HCT116 (cell line): Measurements from ENCODE around the gene CCDC102B. TPM values are rescaled to one million over a fixed set of nuclear protein-coding genes. Genes with fewer than 3 reads are reported as not detected.

Experiments
- ATAC-seq: fragments of 200-7000 bp; cut with Tn5 transposase; 2 replicates; pipeline ENCODE4 v1.9.1; 2020; ENCODE audit warnings: mild to moderate bottlenecking, moderate library complexity
- BruUV-seq: library from RNA; stranded (reverse); fragments of 400-500 nt; replicated peaks from 2 replicates; lab custom pipeline; 2021; lab: Mats Ljungman, UMichigan
- CTCF ChIA-PET: fragments of 300-600 bp; sonication (Branson Sonifier 250); formaldehyde crosslinking; loops from one replicate; lab custom pipeline; 2021; ENCODE audit warnings: antibody characterized with exemption; lab: Charles Lee
- POLR2A ChIA-PET: fragments of 300-600, 350-600 bp; sonication (Branson Sonifier 250); formaldehyde crosslinking; loops from one replicate; lab custom pipeline; 2021; ENCODE audit warnings: antibody characterized with exemption; lab: Charles Lee
- RAD21 ChIA-PET, 2 experiments: fragments of 300-600 bp; sonication (Branson Sonifier 250); formaldehyde crosslinking; loops; one replicate each; lab custom pipeline; 2023; ENCODE audit warnings: low total read pairs in 2 of 2; ENCODE audit not compliant: uncharacterized antibody in 2 of 2, unreplicated experiment in 2 of 2, low non-redundant PET in 1 of 2; lab: Charles Lee
- DNase-seq: peaks from one replicate; pipeline ENCODE4 v3.0.0-alpha.2; 2010; ENCODE audit warnings: low read depth, low spot score
- H2AFZ ChIP-seq: fragments of 200-600 bp; shearing (Covaris generic), sonication (generic); 2 replicates; pipeline ENCODE4 v1.6.1; 2017; ENCODE audit warnings: low read depth, mixed run types, mixed read lengths, antibody characterized with exemption, low read length; ENCODE audit not compliant: poor library complexity, severe bottlenecking
- H3K27ac ChIP-seq: 2 replicates; pipeline ENCODE4 v1.5.1; 2012; ENCODE audit warnings: low read depth, low read length
- H3K27me3 ChIP-seq: fragments of 200-600 bp; sonication (generic); 2 replicates; pipeline ENCODE4 v1.6.1; 2016; ENCODE audit warnings: mixed run types, low read length, mixed read lengths; ENCODE audit not compliant: insufficient read depth
- H3K36me3 ChIP-seq, 2 experiments: fragments of 200-500 bp in 1 of 2; fragments of 200-600 bp in 1 of 2; sonication (Bioruptor generic) in 1 of 2; sonication (generic) in 1 of 2; 2 replicates each; pipeline versions ENCODE4 v1.5.1 to v1.6.1; 2014 to 2016; ENCODE audit warnings: low read length in 2 of 2, inconsistent platforms in 1 of 2, mixed read lengths in 1 of 2, mixed run types in 1 of 2; ENCODE audit not compliant: insufficient read depth in 2 of 2, control insufficient read depth in 1 of 2
- H3K4me1 ChIP-seq, 2 experiments: fragments of 200-600 bp in 1 of 2; sonication (generic) in 1 of 2; 2 replicates each; pipeline versions ENCODE4 v1.5.1 to v1.6.1; 2012 to 2017; ENCODE audit warnings: low read length in 2 of 2, inconsistent platforms in 1 of 2, mild to moderate bottlenecking in 1 of 2, mixed read lengths in 1 of 2, mixed run types in 1 of 2, moderate library complexity in 1 of 2; ENCODE audit not compliant: insufficient read depth in 2 of 2, control insufficient read depth in 1 of 2
- H3K4me2 ChIP-seq: fragments of 200-600 bp; sonication (generic); 2 replicates; pipeline ENCODE4 v1.6.1; 2017; ENCODE audit warnings: mixed run types, low read length, mixed read lengths
- H3K4me3 ChIP-seq, 2 experiments: fragments of 200-600 bp in 1 of 2; sonication (generic) in 1 of 2; replicated peaks in 1 of 2; 2 replicates each; pipeline ENCODE4 v1.5.1; 2011 to 2016; ENCODE audit warnings: low read length in 2 of 2, control low read depth in 1 of 2, low read depth in 1 of 2, mild to moderate bottlenecking in 1 of 2, mixed read lengths in 1 of 2, mixed run types in 1 of 2
- H3K79me2 ChIP-seq: fragments of 200-600 bp; sonication (generic); 2 replicates; pipeline ENCODE4 v1.6.1; 2017; ENCODE audit warnings: mild to moderate bottlenecking, mixed run types, low read length, moderate library complexity, mixed read lengths; ENCODE audit not compliant: insufficient read depth
- H3K9ac ChIP-seq: fragments of 200-600 bp; sonication (generic); 2 replicates; pipeline ENCODE4 v1.6.1; 2016; ENCODE audit warnings: low read length, mixed read lengths
- H3K9me2 ChIP-seq: fragments of 200-600 bp; sonication (generic), shearing (Covaris generic); 2 replicates; pipeline ENCODE4 v1.6.1; 2017; ENCODE audit warnings: mixed run types, mild to moderate bottlenecking, moderate library complexity; ENCODE audit not compliant: insufficient read depth
- H3K9me3 ChIP-seq, 2 experiments: fragments of 200-500 bp in 1 of 2; fragments of 200-600 bp in 1 of 2; sonication (Bioruptor generic) in 1 of 2; sonication (generic) in 1 of 2; 2 replicates each; pipeline ENCODE4 v1.6.1; 2014 to 2017; ENCODE audit warnings: low read length in 2 of 2, mixed read lengths in 2 of 2, inconsistent platforms in 1 of 2, low read depth in 1 of 2, mild to moderate bottlenecking in 1 of 2, mixed run types in 1 of 2, moderate library complexity in 1 of 2; ENCODE audit not compliant: control insufficient read depth in 1 of 2, insufficient read depth in 1 of 2
- H4K20me1 ChIP-seq: fragments of 200-600 bp; sonication (generic), shearing (Covaris generic); 2 replicates; pipeline ENCODE4 v1.6.1; 2017; ENCODE audit warnings: mixed run types, mild to moderate bottlenecking, moderate library complexity; ENCODE audit not compliant: insufficient read depth
- ATF3 ChIP-seq: IDR thresholded peaks from 2 replicates; pipeline ENCODE4 v1.6.1; 2012
- CEBPB ChIP-seq: IDR thresholded peaks from 2 replicates; pipeline ENCODE4 v1.6.1; 2012; ENCODE audit warnings: low read depth
- CTCF ChIP-seq, 3 experiments: fragments of 200-600 bp in 1 of 3; sonication (generic) in 1 of 3; IDR thresholded peaks in 2 of 3; conservative IDR thresholded peaks in 1 of 3; 2 replicates each; pipeline ENCODE4 v1.5.1; 2012 to 2017; ENCODE audit warnings: low read depth in 2 of 3, low read length in 2 of 3, antibody characterized with exemption in 1 of 3, borderline replicate concordance in 1 of 3, control low read depth in 1 of 3, mild to moderate bottlenecking in 1 of 3, mixed read lengths in 1 of 3, mixed run types in 1 of 3, moderate library complexity in 1 of 3; ENCODE audit not compliant: insufficient read depth in 1 of 3
- EGR1 ChIP-seq: IDR thresholded peaks from 2 replicates; pipeline ENCODE4 v1.6.1; 2012; ENCODE audit warnings: low read depth
- ELF1 ChIP-seq: IDR thresholded peaks from 2 replicates; pipeline ENCODE4 v1.6.1; 2012; ENCODE audit warnings: low read depth, borderline replicate concordance
- FOSL1 ChIP-seq: IDR thresholded peaks from 2 replicates; pipeline ENCODE4 v1.6.1; 2012; ENCODE audit warnings: low read depth
- JUND ChIP-seq: IDR thresholded peaks from 2 replicates; pipeline ENCODE4 v1.6.1; 2012
- POLR2A ChIP-seq: IDR thresholded peaks from 2 replicates; pipeline ENCODE4 v1.7.0; 2011; ENCODE audit warnings: borderline replicate concordance; ENCODE audit not compliant: insufficient read depth, insufficient read length; ENCODE audit errors: extremely low read depth
- POLR2AphosphoS5 ChIP-seq: IDR thresholded peaks from 2 replicates; pipeline ENCODE4 v1.6.1; 2011; ENCODE audit warnings: mild to moderate bottlenecking, low read depth, low read length, moderate library complexity
- RAD21 ChIP-seq: IDR thresholded peaks from 2 replicates; pipeline ENCODE4 v1.6.1; 2012; ENCODE audit warnings: low read depth, mild to moderate bottlenecking
- SP1 ChIP-seq: IDR thresholded peaks from 2 replicates; pipeline ENCODE4 v1.6.1; 2012; ENCODE audit warnings: low read depth
- SRF ChIP-seq: IDR thresholded peaks from 2 replicates; pipeline ENCODE4 v1.6.1; 2012; ENCODE audit warnings: low read depth
- ZBTB33 ChIP-seq: IDR thresholded peaks from 2 replicates; pipeline ENCODE4 v1.6.1; 2011; ENCODE audit warnings: mild to moderate bottlenecking, low read length, moderate library complexity; ENCODE audit not compliant: insufficient replicate concordance; ENCODE audit errors: extremely low read depth
- ZFX ChIP-seq: fragments of 450-650 bp; IDR thresholded peaks from 2 replicates; pipeline ENCODE4 v1.6.1; 2017
- intact Hi-C: fragments of 100-400 bp; cut with micrococcal nuclease; formaldehyde crosslinking; loops from 2 replicates; pipeline ENCODE4 v1.10.0; 2022
- total RNA-seq: library from RNA; stranded (reverse); gene quantifications from one replicate; pipeline ENCODE4 v1.2.1, GENCODE V29; 2021; ENCODE audit not compliant: unreplicated experiment

Gene CCDC102B
- total RNA-seq, 1 experiment from 2014 or later: 1.9 TPM

GRCh38 chr18:68928762-68929675, 131.1 kb downstream of the CCDC102B start:
- H3K9me2 ChIP-seq: no peaks in the 10 kb centered on the region
- no peak for DNase-seq
- H3K36me3 ChIP-seq: no peaks in the 10 kb centered on the region
- H3K4me2 ChIP-seq: no peak overlapping the region
- TF ChIP-seq ZBTB33 (no peak), ELF1 (no peak), SRF (no peak), ZFX (no peak), POLR2A (no peak), POLR2AphosphoS5 (no peak), CEBPB (no peak), EGR1 (no peak), SP1 (no peak), FOSL1 (no peak), CTCF (IDR thresholded peaks at IDR 0.05 in 2 of 3, conservative IDR thresholded peaks at IDR 0.05 in 1 of 3; ENCODE audit: borderline replicate concordance in 1 of 3, insufficient read depth in 1 of 3, low read depth in 2 of 3, low read length in 2 of 3) (no peak), RAD21 (no peak), ATF3 (no peak), JUND (no peak)
- H3K79me2 ChIP-seq: no peaks in the 10 kb centered on the region
- H4K20me1 ChIP-seq: no peaks in the 10 kb centered on the region
- H2AFZ ChIP-seq: no peak overlapping the region
- H3K9ac ChIP-seq: no peak overlapping the region
- H3K27me3 ChIP-seq: no peaks in the 10 kb centered on the region
- no peaks in the 10 kb centered on the region for H3K9me3 ChIP-seq
- POLR2A ChIA-PET: no interaction called here
- no peak overlapping the region for H3K4me3 ChIP-seq
- H3K4me1 ChIP-seq: no peaks in the 10 kb centered on the region
- CTCF ChIA-PET: no interaction called here
- RAD21 ChIA-PET: no interaction called here
- intact Hi-C loops: loop anchor here (10.0 kb wide), 1 partner anchor 1156 kb away; no protein-coding TSS in a partner anchor
- ATAC-seq: no peak
- no TSS peak for BruUV-seq
- no peak overlapping the region for H3K27ac ChIP-seq
